IMR-90 (cell line): ENCODE results near the gene DNAJB12.

ENCODE experiments used
- BHLHE40 ChIP-seq: fragments of 150-350 bp; IDR thresholded peaks from 2 replicates; pipeline ENCODE4 v1.6.1; 2016; ENCODE audit warnings: mild to moderate bottlenecking, low read depth, low read length
- CEBPB ChIP-seq: IDR thresholded peaks from 2 replicates; pipeline ENCODE4 v1.6.1; 2012; ENCODE audit warnings: low read depth, low read length, improper control_type of control experiment
- CHD1 ChIP-seq: IDR thresholded peaks from 2 replicates; pipeline ENCODE4 v1.6.1; 2012; ENCODE audit warnings: low read depth, low read length, improper control_type of control experiment
- MAZ ChIP-seq: IDR thresholded peaks from 2 replicates; pipeline ENCODE4 v1.6.1; 2012; ENCODE audit warnings: low read depth, mild to moderate bottlenecking, low read length, improper control_type of control experiment, moderate library complexity, borderline replicate concordance
- MXI1 ChIP-seq: IDR thresholded peaks from 2 replicates; pipeline ENCODE4 v1.6.1; 2012; ENCODE audit warnings: low read depth, mild to moderate bottlenecking, low read length, moderate library complexity, borderline replicate concordance
- NFE2L2 ChIP-seq: fragments of 150-350 bp; IDR thresholded peaks from 2 replicates; pipeline ENCODE4 v1.6.1; 2016; ENCODE audit warnings: low read depth, mild to moderate bottlenecking, low read length
- POLR2A ChIP-seq: IDR thresholded peaks from 2 replicates; pipeline ENCODE4 v1.6.1; 2012; ENCODE audit warnings: mild to moderate bottlenecking, low read depth, low read length
- RAD21 ChIP-seq: IDR thresholded peaks from 2 replicates; pipeline ENCODE4 v1.6.1; 2012; ENCODE audit warnings: low read length, improper control_type of control experiment
- RCOR1 ChIP-seq: IDR thresholded peaks from 2 replicates; pipeline ENCODE4 v1.6.1; 2012; ENCODE audit warnings: mild to moderate bottlenecking, low read length, improper control_type of control experiment; ENCODE audit not compliant: insufficient replicate concordance
- RFX5 ChIP-seq: IDR thresholded peaks from 2 replicates; pipeline ENCODE4 v1.8.0; 2012; ENCODE audit warnings: low read depth, mild to moderate bottlenecking, low read length, moderate library complexity
- SMC3 ChIP-seq: fragments of 150-350 bp; IDR thresholded peaks from 2 replicates; pipeline ENCODE4 v1.6.1; 2016; ENCODE audit warnings: low read depth, mild to moderate bottlenecking, antibody characterized with exemption, low read length, moderate library complexity
- TF ChIP-seq, protein P1 (sequence below): conservative IDR thresholded peaks from 2 replicates; pipeline ENCODE4 v1.5.1; 2012; ENCODE audit warnings: mild to moderate bottlenecking, low read depth, low read length, improper control_type of control experiment
- TF ChIP-seq, protein P2 (sequence below): fragments of 150-350 bp; IDR thresholded peaks from 2 replicates; pipeline ENCODE4 v1.6.1; 2017; ENCODE audit warnings: mild to moderate bottlenecking, antibody characterized with exemption, low read length, low read depth

DNA sequence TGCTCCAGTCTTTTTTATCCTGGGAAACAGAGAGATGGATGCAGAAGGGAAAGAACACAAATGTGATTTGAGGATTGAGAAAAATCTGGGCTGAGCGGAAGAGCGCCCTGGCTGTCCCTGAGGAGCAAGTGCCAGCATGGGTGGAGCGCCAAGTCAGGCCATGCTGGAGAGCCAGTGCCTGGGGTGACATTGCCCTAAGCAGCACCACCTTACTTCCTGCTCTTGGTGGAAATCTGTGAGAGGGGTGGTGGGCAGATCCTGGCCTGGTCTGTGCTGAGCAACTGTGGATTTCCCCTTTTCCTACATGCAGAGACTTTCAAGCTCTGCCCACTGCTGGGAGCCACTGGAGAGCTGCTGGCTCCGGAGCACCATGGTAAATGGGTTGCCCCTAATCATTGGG, 44.1 kb downstream of the DNAJB12 start:
- TF ChIP-seq, protein P1, sequence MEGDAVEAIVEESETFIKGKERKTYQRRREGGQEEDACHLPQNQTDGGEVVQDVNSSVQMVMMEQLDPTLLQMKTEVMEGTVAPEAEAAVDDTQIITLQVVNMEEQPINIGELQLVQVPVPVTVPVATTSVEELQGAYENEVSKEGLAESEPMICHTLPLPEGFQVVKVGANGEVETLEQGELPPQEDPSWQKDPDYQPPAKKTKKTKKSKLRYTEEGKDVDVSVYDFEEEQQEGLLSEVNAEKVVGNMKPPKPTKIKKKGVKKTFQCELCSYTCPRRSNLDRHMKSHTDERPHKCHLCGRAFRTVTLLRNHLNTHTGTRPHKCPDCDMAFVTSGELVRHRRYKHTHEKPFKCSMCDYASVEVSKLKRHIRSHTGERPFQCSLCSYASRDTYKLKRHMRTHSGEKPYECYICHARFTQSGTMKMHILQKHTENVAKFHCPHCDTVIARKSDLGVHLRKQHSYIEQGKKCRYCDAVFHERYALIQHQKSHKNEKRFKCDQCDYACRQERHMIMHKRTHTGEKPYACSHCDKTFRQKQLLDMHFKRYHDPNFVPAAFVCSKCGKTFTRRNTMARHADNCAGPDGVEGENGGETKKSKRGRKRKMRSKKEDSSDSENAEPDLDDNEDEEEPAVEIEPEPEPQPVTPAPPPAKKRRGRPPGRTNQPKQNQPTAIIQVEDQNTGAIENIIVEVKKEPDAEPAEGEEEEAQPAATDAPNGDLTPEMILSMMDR = no peak
- TF ChIP-seq POLR2A (no peak), SMC3 (no peak), CHD1 (no peak), RFX5 (no peak), CEBPB (0 out of 2 replicates have a peak, but pooled peaks have one; percentile 5), MXI1 (no peak), RAD21 (no peak), RCOR1 (no peak), NFE2L2 (no peak), MAZ (no peak), BHLHE40 (no peak)
- TF ChIP-seq, protein P2, sequence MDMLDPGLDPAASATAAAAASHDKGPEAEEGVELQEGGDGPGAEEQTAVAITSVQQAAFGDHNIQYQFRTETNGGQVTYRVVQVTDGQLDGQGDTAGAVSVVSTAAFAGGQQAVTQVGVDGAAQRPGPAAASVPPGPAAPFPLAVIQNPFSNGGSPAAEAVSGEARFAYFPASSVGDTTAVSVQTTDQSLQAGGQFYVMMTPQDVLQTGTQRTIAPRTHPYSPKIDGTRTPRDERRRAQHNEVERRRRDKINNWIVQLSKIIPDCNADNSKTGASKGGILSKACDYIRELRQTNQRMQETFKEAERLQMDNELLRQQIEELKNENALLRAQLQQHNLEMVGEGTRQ = no peak
